OCI-LY1 (cell line): ENCODE results near the gene SLC9A9.
A peak's percentile ranks its signal among the peaks of the same experiment; 100 is the strongest.

Experiments used
- H2AFZ ChIP-seq: fragments of 200-600 bp; sonication (generic), shearing (Covaris generic); 2 replicates; pipeline ENCODE4 v1.6.0; 2014; ENCODE audit warnings: antibody characterized with exemption, mild to moderate bottlenecking, low read length
- H3F3A ChIP-seq: fragments of 200-600 bp; sonication (generic), shearing (Covaris generic); 2 replicates; pipeline ENCODE4 v1.6.0; 2014; ENCODE audit warnings: mild to moderate bottlenecking, antibody characterized with exemption, low read length, moderate library complexity; ENCODE audit not compliant: insufficient read depth
- H3K27ac ChIP-seq: fragments of 200-600 bp; sonication (generic); 2 replicates; pipeline ENCODE4 v1.5.1; 2014; ENCODE audit warnings: low read length, mixed run types, mild to moderate bottlenecking, low read depth; ENCODE audit not compliant: poor library complexity, severe bottlenecking
- H3K27me3 ChIP-seq: fragments of 200-600 bp; sonication (generic); 2 replicates; pipeline ENCODE4 v1.6.0; 2014; ENCODE audit warnings: antibody characterized with exemption, mild to moderate bottlenecking, low read length, moderate library complexity; ENCODE audit not compliant: insufficient read depth
- H3K36me3 ChIP-seq: fragments of 200-600 bp; sonication (generic); 2 replicates; pipeline ENCODE4 v1.6.1; 2014; ENCODE audit warnings: mild to moderate bottlenecking, antibody characterized with exemption, low read length, moderate library complexity, mixed read lengths; ENCODE audit not compliant: insufficient read depth
- H3K4me1 ChIP-seq: fragments of 200-600 bp; sonication (generic); 2 replicates; pipeline ENCODE4 v1.5.1; 2014; ENCODE audit warnings: mild to moderate bottlenecking, low read length, moderate library complexity; ENCODE audit not compliant: insufficient read depth, severe bottlenecking
- H3K4me2 ChIP-seq: fragments of 200-600 bp; sonication (generic), shearing (Covaris generic); 2 replicates; pipeline ENCODE4 v1.6.1; 2014; ENCODE audit warnings: low read length
- H3K4me3 ChIP-seq: fragments of 200-600 bp; sonication (generic); 2 replicates; pipeline ENCODE4 v1.5.1; 2014; ENCODE audit warnings: low read length, low read depth, mild to moderate bottlenecking, mixed read lengths; ENCODE audit not compliant: poor library complexity, severe bottlenecking
- H3K79me2 ChIP-seq: fragments of 200-600 bp; shearing (Covaris generic); 2 replicates; pipeline ENCODE4 v1.6.1; 2016; ENCODE audit warnings: mixed run types, low read length, mixed read lengths; ENCODE audit not compliant: insufficient read depth
- H3K9ac ChIP-seq: fragments of 200-600 bp; sonication (generic), shearing (Covaris generic); 2 replicates; pipeline ENCODE4 v1.6.1; 2014; ENCODE audit warnings: mild to moderate bottlenecking, low read length, mixed read lengths
- H3K9me2 ChIP-seq: fragments of 200-600 bp; sonication (generic), shearing (Covaris generic); 2 replicates; pipeline ENCODE4 v1.6.1; 2014; ENCODE audit warnings: low read depth, mild to moderate bottlenecking, low read length, mixed read lengths
- H3K9me3 ChIP-seq: fragments of 200-600 bp; shearing (Covaris generic); 2 replicates; pipeline ENCODE4 v1.6.1; 2014; ENCODE audit warnings: low read length, mixed read lengths
- H4K20me1 ChIP-seq: fragments of 200-600 bp; sonication (generic), shearing (Covaris generic); 2 replicates; pipeline ENCODE4 v1.6.0; 2016; ENCODE audit warnings: mild to moderate bottlenecking, low read length; ENCODE audit not compliant: insufficient read depth
- EZH2 ChIP-seq: fragments of 200-600 bp; sonication (generic), shearing (Covaris generic); IDR thresholded peaks from 2 replicates; pipeline ENCODE4 v1.8.0; 2017; ENCODE audit warnings: borderline replicate concordance, mixed run types, mild to moderate bottlenecking, antibody characterized with exemption, low read length, moderate library complexity, mixed read lengths
- TF ChIP-seq, protein P1 (sequence below): fragments of 200-600 bp; sonication (generic), shearing (Covaris generic); IDR thresholded peaks from 2 replicates; pipeline ENCODE4 v1.5.1; 2017; ENCODE audit warnings: mild to moderate bottlenecking, antibody characterized with exemption, low read length, moderate library complexity, mixed read lengths

Gene SLC9A9

DNA sequence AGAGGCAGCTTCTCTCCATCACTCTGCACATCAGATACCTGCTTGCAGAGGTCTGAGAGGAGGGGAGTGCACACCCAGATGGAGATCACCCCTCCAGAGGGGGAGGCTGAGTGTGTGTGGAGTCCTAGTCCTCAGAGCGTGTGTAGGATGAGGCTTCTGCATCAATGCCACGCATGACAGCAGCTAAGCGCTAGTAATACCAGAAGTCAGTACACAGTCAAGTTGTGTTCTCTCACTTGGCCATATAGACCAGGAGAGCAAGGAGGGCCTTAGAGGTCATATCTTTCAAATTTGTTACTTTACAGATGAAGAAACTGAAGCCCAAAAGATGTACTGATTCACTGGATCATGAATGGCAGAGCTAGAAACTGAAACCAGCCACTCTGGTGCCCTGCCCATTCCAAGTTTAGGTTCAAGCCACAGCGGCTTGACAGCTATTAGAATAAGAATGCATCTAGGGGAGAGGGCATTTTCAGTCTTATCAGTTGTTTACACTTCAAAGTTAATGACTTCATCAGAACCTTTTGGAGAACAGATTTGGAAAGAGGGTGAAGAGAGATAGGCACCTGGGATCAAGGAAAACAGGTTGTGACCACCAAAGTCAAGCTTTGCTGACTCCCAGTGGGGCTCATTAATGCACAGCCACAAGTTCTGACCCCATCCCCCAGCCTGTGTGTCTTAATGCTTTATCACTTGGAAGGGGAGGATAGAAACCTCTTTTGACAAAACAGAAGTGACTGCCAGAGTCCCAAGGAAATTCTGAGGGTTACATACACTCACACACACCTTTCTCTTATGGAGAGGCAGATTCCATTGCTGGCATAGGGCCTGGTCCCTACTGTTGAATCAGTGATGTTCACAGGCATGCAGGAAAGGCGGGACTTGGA lies 418.4 kb downstream of the SLC9A9 start:
- Histone ChIP-seq H3K27ac (peak overlapping the region; percentile 63), H3K4me2 (peak overlapping the region; percentile 43), H2AFZ (no peak overlapping the region), H3K36me3 (no peaks in the 10 kb centered on the region), H3K4me1 (peaks cover 84% of the 10 kb centered on the region), H3K79me2 (no peaks in the 10 kb centered on the region), H3F3A (no peaks in the 10 kb centered on the region), H3K27me3 (no peaks in the 10 kb centered on the region), H4K20me1 (no peaks in the 10 kb centered on the region), H3K9ac (no peak overlapping the region; the same call in 1 of the 2 replicates), H3K4me3 (peak overlapping the region; percentile 14), H3K9me3 (no peaks in the 10 kb centered on the region), H3K9me2 (no peaks in the 10 kb centered on the region)
- TF ChIP-seq, protein P1, sequence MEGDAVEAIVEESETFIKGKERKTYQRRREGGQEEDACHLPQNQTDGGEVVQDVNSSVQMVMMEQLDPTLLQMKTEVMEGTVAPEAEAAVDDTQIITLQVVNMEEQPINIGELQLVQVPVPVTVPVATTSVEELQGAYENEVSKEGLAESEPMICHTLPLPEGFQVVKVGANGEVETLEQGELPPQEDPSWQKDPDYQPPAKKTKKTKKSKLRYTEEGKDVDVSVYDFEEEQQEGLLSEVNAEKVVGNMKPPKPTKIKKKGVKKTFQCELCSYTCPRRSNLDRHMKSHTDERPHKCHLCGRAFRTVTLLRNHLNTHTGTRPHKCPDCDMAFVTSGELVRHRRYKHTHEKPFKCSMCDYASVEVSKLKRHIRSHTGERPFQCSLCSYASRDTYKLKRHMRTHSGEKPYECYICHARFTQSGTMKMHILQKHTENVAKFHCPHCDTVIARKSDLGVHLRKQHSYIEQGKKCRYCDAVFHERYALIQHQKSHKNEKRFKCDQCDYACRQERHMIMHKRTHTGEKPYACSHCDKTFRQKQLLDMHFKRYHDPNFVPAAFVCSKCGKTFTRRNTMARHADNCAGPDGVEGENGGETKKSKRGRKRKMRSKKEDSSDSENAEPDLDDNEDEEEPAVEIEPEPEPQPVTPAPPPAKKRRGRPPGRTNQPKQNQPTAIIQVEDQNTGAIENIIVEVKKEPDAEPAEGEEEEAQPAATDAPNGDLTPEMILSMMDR, result no peak
- TF ChIP-seq EZH2, result no peak

DNA sequence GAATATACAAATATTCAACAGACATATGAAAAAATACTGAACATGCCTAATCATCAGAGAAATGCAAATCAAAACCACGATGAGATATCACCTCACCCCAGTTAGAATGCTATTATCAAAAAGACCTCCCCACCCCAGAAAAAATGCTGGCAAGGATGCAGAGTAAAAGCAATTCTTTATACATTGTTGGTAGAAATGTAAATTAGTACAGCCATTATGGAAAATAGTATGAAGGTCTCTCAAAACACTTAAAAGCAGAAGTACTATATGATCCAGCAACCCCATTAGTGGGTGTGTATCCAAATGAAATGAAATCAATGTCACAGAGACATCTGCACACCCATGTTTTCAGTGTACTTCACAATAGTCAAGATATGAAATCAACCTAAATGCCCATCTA lies 420.0 kb downstream of the SLC9A9 start:
- no peaks in the 10 kb centered on the region for H3K9me3 ChIP-seq
- no peaks in the 10 kb centered on the region for H3K9me2 ChIP-seq
- peak overlapping the region; percentile 4 for H3K4me3 ChIP-seq
- no peaks in the 10 kb centered on the region for H3K27me3 ChIP-seq
- H3K36me3 ChIP-seq, result no peaks in the 10 kb centered on the region
- no peaks in the 10 kb centered on the region for H4K20me1 ChIP-seq
- no peak overlapping the region; the same call in 1 of the 2 replicates for H3K9ac ChIP-seq
- H3K79me2 ChIP-seq, result no peaks in the 10 kb centered on the region
- H3K4me1 ChIP-seq, result peaks cover 82% of the 10 kb centered on the region
- no peak overlapping the region for H2AFZ ChIP-seq
- peak overlapping the region; percentile 45 for H3K4me2 ChIP-seq
- peak overlapping the region; percentile 63 for H3K27ac ChIP-seq
- TF ChIP-seq EZH2, result no peak
- TF ChIP-seq, protein P1, result no peak
- H3F3A ChIP-seq, result no peaks in the 10 kb centered on the region

DNA sequence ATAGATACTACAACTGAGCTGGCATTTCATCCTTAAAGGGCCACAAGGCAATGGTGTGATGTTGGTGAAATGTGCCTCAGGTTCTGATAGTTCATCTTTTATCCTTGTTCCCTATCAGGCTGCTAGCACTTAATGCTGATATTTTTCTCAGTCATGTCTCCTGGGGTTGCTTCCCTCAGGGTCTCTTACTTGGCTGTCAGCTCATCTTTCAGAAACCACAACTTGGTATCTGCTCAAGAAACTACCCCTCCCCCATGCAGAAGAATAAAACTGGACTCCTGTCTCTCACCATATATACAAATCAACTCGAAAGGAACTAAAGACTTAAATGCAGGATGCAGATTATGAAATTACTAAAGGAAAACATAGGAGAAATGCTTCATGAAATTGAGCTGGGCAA lies 420.6 kb downstream of the SLC9A9 start:
- Histone ChIP-seq H3K9ac (no peak overlapping the region), H4K20me1 (no peaks in the 10 kb centered on the region), H3K36me3 (no peaks in the 10 kb centered on the region), H3K79me2 (no peaks in the 10 kb centered on the region), H3K9me2 (no peaks in the 10 kb centered on the region), H3K27me3 (no peaks in the 10 kb centered on the region), H2AFZ (no peak overlapping the region), H3F3A (no peaks in the 10 kb centered on the region), H3K4me2 (peak overlapping the region; percentile 45), H3K4me1 (peaks cover 76% of the 10 kb centered on the region), H3K4me3 (no peak overlapping the region), H3K27ac (peak overlapping the region; percentile 63), H3K9me3 (no peaks in the 10 kb centered on the region)
- no peak for TF ChIP-seq EZH2
- TF ChIP-seq, protein P1, result no peak
